ENCODE measurements around the gene SGK1.

GRCh38 chr6:134324766-134325165 is 6.9 kb upstream of the SGK1 start:
- TF ChIP-seq TARDBP (IDR thresholded peaks at IDR 0.05) (no peak), FOXM1 (IDR thresholded peaks at IDR 0.05; ENCODE audit: borderline replicate concordance) (no peak), ELF4 (IDR thresholded peaks at IDR 0.05) (no peak), SUZ12 (IDR thresholded peaks at IDR 0.05) (no peak), FOXA1 (IDR thresholded peaks at IDR 0.05) (no peak), FOXK2 (IDR thresholded peaks at IDR 0.05) (no peak), HDGF (IDR thresholded peaks at IDR 0.05; ENCODE audit: borderline replicate concordance) (no peak)

Measured in HEK293T (cell line).